Activated gamma-delta T cell treated with anti-CD3 and anti-CD28 coated beads, Interleukin-2, amount 50 U/mL, for 16 hours (primary cell): ENCODE measurements around the gene FERMT2.

Experiments used
- DNase-seq: peaks from one replicate; pipeline ENCODE4 v3.0.0-alpha.2; 2020; ENCODE audit warnings: low read depth

Gene FERMT2

GRCh38 chr14:52862632-52863333, 88.1 kb downstream of the FERMT2 start:
- DNase-seq, result no peak

- no peak for DNase-seq
Measured at GRCh38 chr14:52861403-52861802, 89.4 kb downstream of the FERMT2 start.

- DNase-seq, result no peak
Measured at GRCh38 chr14:52860910-52861309, 89.9 kb downstream of the FERMT2 start.

GRCh38 chr14:52860209-52860608, 90.6 kb downstream of the FERMT2 start:
- no peak for DNase-seq

GRCh38 chr14:52856139-52856538, 94.7 kb downstream of the FERMT2 start:
- no peak for DNase-seq

DNA sequence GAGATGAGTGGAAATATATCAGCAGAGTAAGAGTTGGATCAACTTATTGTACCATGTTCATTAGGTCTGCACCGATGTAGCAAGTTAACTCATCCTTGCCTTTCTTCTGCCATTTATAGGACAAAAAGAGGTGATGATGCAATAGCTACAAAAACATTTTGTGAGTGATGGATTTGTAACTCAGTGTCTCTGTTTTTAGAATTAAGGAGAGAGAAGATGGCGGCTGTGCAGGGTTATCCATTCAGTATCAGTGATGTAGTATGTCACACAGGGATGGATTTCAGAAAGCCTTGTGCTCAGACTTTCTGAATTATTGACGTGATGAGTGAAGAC, 97.4 kb downstream of the FERMT2 start:
- DNase-seq, result no peak

DNA sequence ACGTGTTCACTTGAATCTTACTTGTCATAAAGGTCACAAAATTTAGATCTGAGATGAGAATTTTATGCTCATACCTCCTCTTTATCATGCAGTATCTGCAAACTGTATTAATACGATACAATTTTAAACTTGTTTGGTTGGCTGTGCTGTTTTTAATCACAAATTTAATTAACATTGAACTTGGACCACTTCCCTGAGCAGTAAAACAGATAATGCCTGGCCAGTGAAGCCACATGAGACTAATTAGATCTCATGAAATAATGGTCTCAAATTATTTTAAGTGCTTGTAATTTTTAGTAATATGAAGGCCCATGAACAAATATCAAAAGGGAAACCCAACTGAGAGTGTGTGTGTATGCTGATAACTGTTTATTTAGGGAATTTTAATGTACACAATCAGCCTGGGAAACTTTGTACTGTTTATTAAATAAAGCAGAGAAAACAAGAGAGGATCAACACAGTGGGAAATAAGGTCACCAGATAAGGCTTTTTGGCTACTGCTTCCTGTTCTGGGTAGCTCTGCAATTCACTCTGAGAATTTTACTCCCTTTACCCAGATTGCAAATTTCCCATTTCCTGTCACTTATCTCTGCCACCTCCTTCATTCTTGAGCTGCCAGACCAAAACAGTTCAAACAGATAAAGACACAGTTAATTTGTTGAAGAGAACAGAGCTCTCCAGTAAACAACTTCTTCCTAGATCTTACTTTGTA, 97.9 kb downstream of the FERMT2 start:
- DNase-seq, result no peak

- no peak for DNase-seq
Measured at GRCh38 chr14:52850451-52850909, 100.4 kb downstream of the FERMT2 start.

DNA sequence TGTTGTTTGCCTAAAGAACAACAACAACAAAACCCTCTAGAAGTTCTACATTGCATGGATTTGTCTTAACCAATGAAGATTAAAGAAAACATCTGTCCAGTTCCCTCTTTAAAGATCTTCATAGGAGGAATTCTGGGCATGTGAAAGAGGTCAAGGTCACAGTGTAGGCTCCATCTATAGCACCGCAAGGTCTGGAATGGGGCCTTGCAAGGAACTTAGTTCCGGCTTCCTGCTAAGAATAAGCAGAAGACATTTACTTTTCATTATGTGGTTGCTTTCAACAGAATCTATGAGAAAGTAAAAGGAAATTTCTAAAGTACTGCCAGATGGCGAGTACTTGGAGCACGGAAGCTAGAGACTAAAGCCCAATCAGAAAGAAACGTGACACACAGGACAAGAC, 102.2 kb downstream of the FERMT2 start:
- no peak for DNase-seq

- DNase-seq, result no peak
Measured at GRCh38 chr14:52846591-52846990, 104.3 kb downstream of the FERMT2 start.

GRCh38 chr14:52845081-52845480, 105.8 kb downstream of the FERMT2 start:
- DNase-seq, result no peak

DNA sequence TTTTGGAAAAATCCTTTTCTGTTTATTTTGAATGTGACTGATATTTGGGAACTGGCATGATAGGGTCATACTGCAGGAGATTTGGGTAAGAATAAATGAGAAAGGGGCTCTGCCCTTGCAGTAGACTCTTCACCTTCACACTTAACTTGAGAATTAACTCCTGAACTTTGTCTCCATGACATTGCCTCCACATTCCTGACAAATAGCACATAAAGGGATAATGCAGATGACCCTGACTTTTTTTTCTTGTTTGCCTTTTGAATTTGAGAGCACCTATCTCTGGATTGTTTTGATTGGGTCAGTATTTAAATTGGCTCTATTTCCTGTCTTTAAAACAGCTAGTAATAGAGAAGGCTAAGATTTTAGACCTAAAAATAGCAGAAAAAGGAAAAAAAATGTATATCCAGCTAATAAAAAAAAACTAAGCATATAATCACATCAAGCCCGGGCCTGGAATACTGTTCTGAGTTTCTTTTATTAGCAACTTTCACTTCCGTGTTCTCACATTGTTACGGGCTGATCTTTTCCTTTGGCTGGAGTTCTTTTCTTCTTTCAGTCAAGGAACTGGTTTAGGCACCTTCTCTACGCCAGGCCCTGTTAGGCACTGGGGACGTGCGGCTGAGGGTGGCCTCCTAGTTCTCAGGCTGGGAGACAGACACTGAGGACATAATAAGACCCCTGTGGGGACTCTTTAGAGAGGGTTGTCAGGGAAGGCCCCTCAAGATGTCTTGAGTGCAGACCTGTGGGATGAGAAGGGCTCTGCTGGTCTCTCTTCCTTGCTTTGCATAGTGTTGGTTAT, 106.4 kb downstream of the FERMT2 start:
- DNase-seq, result no peak

GRCh38 chr14:52840877-52841276, 110.0 kb downstream of the FERMT2 start:
- DNase-seq, result no peak

GRCh38 chr14:52837451-52837850, 113.4 kb downstream of the FERMT2 start:
- no peak for DNase-seq

DNA sequence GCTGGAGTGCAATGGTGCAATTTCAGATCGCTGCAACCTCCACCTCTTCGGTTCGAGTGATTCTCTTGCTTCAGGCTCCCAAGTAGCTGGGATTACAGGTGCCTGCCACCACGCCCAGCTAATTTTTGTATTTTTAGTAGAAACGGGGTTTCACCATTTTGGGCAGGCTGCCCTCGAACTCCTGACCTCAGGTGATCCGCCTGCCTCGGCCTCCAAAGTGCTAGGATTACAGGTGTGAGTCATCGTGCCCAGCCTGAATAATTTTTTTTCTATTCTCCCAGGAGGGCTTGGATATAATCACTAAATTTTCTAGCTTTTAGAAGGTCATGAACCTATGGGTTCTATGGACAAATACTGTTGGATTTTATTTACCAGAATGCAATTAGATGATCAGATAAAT, 114.8 kb downstream of the FERMT2 start:
- no peak for DNase-seq

- DNase-seq, result no peak
Measured at GRCh38 chr14:52835122-52835903, 115.5 kb downstream of the FERMT2 start.

- no peak for DNase-seq
Measured at GRCh38 chr14:52834440-52834842, 116.4 kb downstream of the FERMT2 start.

GRCh38 chr14:52833891-52834290, 117.0 kb downstream of the FERMT2 start:
- no peak for DNase-seq

GRCh38 chr14:52829527-52830185, 121.2 kb downstream of the FERMT2 start:
- DNase-seq, result no peak

- no peak for DNase-seq
Measured at GRCh38 chr14:52827426-52827825, 123.4 kb downstream of the FERMT2 start.

GRCh38 chr14:52825085-52825484, 125.8 kb downstream of the FERMT2 start:
- DNase-seq, result no peak

GRCh38 chr14:52824462-52824861, 126.4 kb downstream of the FERMT2 start:
- DNase-seq, result no peak
